ENCODE data around the gene IL32.
"Not testable (repeated sequence)": the region's sequence is repeated elsewhere in the genome, so short reads cannot be mapped to it uniquely, and the experiment has no call there.

IL32 gene

DNA sequence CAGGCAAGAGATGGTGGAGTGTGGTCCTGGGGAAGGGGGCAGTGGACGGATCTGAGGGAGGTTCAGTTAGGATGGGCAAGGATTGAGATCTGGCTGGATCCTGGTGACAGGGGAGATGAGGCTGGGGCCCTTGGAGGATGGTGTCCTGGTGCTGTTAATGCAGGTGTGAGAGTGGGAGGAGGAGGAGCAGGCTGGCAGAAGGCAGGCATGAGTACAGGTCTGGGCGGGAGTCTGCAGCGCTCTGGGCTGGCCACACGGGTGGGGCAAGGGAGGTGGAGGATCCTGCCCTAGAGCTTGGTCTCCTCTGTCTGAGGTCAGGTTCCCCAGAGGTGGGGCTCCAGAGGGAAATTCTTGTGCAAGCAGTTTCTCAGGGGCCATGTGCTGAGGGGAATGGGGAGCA, 6.7 kb downstream of the IL32 start:
- DNase-seq: peak in 1 of 2 donors; percentile 52

DNA sequence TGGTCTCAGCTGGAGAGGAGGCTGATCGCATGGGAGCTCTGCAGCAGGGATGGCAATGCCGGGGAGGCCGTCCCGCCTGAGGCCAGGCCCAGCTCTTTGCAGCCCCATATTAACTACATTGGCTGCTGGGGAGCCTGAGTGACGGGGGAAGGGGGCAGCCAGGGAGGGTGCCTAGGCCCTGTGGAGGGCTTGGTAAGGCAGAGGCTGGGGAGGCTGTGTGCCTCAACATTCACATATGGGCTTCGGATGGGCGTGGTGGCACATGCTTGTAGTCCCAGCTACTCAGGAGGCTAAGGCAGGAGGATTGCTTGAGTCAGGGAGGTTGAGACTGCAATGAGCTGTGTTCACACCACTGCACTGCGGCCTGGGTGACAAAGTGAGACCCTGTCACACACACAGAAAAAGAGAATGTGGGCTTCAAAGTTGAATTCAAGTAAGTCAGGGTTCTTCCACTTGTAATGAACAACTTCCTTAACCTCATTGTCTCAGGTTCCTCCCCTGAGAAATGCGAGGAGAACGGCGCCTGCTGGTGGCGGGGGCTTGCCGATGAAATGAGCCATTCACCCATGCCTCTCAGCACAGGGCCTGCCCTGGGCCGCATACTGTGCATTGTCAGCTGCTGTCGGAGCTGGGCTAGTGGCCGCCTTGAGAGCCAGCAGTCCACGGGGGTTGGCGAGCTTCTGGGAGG, 7.3 kb downstream of the IL32 start:
- peak in 1 of 2 donors; percentile 65 for DNase-seq

DNA sequence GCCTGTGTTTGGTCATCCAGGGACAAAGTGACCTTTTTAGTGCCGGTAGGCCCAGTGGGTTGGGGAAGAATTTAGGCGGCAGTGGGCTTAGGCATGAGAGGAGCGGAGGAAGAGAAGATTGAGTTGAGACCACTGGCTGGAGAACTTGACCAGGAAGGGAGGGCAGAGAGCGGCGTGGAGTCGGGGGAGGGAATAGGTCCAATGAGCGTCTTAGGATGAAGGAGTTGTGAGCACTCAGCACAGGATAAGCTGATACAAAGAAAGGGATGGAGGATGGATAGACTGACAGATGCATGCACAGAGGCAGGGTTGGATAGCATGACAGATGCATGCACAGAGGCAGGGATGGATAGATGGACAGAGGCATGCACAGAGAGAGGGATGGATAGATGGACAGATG, 8.0 kb downstream of the IL32 start:
- DNase-seq: no peak

DNA sequence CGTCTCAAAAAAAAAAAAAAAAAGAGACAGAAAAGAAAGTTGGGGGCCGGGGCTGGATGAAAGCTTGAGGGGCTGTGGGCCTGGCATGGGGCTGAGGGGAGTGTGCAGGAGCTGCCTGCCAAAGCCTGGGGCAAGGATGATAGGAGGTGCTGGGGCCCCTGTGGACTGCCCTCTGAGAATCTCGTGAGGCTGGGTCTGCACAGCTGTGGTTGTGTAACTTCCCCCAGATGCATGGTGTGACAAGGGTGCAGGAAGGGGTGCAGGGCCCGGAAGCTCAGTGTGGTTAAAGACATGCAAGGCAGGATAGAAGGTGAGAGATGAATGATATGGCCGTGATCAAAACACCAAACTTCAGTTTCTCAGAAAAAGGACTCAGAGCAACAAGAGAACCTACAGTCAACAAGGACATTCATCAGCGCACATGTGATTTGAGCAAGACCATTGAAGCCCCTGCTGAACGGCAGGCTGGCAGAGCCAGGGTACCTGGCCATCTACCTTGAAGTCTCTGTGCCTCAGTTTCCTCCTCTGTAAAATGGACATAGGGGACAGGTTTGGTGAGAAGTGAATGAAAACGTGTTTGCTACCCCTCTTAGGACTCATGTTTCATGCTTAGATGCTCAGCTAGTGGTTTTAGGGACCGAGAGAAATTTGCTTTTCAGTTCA, 9.6 kb downstream of the IL32 start:
- peak; percentile 79 to 90 for DNase-seq

DNA sequence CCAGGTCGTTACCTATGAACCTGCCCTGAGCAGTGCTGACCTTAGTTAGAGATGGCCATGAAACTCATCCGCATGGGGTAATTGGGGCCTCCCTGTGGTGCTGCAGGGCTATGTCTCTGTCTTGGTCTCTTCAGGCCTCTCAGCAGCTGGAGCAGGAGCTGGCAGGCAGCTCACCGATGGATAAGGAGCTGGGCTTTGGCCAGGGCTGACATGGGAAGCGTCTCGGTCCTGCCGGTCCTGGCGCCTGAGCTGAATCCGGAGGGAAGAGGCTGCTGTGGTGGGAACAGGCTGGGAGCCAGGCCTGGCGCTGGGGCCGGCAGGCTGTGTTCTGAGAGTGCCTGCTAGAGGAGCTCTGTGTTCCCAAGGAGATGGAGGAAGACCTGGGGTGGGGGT, 10.1 kb downstream of the IL32 start:
- peak in 1 of 2 donors; percentile 42 for DNase-seq

DNA sequence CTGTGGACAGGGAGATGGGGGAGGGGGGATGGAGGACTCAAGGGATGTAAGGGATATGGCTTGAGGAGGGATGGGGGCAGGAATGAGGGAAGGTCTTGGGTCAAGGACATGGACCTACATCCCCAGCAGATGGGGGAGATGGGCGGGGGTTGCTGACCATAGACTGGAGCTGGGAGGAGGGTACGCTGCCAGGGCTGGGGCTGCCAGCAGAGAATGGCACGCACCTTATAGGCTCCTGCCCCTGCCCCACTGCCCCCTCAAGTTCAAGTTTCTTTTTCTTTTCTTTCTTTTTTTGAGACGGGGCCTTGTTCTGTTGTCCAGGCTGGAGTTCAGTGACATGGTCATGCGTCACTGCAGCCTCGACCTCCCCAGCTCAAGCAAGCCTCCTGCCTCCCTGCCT, 10.5 kb downstream of the IL32 start:
- DNase-seq: not testable (repeated sequence)

DNA sequence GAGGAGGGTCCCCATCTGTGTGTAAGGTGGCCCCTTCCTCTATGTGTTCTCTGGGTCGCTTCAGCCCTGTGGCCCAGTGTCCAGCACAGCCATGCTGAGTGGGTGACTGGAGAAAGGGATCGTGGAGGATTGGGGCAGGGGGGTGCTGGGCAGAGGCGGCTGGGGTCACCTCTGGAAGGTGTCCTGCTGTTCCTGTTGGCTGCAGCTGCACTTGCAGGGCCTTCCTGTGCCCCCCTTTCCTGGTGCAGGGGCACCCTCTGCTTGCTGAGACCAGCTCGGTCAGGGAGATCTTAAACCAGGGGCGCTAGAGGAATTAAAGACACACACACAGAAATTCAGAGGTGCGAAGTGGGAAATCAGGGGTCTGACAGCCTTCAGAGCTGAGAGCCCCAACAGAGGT, 11.1 kb downstream of the IL32 start:
- DNase-seq: no peak

DNA sequence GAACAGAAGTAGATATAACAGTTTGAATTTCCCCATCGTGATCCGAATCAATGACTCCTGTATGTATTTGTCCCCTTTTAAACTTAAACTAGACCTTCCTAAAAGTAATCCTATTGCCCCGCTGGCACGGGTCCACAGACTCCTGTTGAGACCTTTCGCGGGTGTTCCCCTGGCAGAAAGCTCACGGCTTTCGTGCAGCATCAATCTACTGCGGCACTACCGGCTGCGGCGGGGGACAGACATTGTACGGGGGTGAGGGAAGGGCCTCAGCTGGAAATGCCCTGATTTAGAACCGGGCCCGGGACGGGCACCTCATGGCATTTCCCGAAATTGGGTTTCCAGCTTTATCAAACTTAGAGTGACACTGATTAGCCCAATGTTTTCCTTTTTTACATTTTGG, 14.6 kb downstream of the IL32 start:
- DNase-seq: no peak

DNA sequence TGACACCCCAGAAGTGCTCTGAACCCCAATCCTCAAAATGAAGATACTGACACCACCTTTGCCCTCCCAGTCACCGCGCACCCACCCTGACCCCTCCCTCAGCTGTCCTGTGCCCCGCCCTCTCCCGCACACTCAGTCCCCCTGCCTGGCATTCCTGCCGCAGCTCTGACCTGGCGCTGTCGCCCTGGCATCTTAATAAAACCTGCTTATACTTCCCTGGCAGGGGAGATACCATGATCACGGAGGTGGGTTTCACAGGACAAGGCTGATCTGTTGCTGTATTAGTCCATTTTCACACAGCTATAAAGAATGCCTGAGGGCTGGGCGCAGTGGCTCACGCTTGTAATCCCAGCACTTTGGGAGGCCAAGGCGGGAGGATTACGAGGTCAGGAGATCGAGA, 16.5 kb downstream of the IL32 start:
- not testable (repeated sequence) for DNase-seq

DNA sequence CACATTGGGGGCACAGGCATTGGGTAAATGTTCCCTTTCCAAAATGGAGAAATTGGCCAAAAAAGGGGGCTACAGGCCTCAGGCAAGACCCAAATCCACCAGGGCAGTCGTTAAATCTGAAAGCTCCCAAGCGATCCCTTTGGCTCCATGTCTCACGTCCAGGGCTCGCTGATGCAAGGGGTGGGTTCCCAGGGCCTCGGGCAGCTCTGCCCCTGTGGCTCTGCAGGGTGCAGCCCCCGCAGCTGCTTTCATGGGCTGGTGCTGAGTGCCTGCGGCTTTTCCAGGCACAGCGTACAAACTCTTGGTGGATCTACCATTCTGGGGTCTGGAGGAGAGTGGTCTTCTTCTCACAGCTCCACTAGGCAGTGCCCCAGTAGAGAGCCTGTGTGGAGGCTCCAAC, 18.0 kb downstream of the IL32 start:
- not testable (repeated sequence) for DNase-seq

DNA sequence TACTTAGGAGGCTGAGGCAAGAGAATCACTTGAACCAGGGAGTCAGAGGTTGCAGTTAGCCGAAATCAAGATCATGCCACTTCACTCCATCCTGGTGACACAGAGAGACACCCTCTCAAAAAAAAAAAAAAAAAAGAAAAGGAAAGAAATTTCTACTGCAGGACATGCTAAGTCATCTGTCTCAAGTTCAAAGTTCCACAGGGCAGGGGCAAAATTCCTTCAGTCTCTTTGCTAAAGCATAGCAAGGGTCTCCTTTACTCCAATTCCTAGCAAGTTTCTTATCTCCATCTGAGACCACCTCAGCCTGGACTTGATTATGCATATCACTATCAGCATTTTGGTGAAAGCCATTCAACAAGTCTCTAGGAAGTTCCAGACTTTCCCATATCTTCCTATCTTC, 19.1 kb downstream of the IL32 start:
- no peak for DNase-seq

DNA sequence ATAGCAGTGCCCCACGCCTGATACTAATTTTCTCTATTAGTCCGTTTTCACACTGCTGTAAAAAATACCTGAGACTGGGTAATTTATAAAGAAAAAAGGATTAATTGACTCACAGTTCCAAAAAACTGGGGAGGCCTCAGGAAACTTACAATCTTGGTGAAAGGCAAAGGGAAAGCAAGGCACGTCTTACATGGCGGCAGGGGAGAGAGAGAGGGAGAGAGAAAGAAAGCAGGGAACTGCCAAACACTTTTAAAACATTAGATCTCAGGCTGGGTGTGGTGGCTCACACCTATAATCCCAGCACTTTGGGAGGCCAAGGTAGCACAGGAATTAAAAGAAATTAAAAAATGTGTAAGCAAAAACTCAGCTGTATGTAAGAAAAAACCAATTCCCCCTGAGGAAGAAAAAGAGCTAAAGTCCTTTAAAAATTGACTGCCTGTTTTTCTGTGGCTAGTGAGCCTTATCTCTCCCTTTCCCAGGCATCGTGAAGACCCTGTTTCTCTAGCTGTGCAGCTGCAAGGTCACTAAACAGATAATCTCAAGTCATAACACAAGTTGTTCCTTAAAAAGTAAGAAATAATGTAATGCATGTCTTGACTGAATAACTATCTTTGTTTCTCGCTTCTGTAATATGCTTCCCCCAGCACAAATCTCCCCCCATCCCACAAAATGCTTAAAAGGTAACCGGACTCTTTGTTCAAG, 19.7 kb downstream of the IL32 start:
- DNase-seq: no peak

DNA sequence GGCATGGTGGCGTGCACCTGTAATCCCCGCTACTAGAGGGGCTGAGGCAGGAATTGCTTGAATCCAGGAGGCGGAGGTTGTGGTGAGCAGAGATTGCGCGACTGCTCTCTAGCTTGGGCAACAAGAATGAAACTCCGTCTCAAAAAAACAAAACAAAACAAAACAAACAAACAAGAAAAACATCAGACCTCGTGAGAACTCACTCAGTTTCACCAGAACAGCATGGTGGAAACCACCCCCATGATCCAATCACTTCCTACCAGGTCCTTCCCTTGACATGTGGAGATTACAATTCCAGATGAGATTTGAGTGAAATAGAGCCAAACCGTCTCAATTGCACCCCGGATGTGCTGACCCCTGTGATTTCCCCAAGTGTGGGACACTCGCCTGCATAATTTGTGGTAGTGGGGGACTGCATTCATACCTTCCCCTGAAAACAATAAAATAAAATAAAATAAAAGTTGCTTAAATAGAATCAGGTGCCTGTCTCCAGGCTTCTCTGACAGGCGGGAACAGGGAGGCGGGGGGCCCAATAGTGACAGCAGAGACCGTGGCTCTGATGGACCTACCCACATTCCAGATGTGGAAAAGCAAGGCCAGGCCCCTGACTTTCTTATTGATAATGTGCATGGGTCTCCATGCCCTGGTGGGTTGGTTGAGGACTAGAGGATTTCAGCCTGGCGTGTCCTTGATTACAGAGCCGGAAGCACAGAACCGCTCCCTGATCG, 20.6 kb downstream of the IL32 start:
- DNase-seq: no peak

DNA sequence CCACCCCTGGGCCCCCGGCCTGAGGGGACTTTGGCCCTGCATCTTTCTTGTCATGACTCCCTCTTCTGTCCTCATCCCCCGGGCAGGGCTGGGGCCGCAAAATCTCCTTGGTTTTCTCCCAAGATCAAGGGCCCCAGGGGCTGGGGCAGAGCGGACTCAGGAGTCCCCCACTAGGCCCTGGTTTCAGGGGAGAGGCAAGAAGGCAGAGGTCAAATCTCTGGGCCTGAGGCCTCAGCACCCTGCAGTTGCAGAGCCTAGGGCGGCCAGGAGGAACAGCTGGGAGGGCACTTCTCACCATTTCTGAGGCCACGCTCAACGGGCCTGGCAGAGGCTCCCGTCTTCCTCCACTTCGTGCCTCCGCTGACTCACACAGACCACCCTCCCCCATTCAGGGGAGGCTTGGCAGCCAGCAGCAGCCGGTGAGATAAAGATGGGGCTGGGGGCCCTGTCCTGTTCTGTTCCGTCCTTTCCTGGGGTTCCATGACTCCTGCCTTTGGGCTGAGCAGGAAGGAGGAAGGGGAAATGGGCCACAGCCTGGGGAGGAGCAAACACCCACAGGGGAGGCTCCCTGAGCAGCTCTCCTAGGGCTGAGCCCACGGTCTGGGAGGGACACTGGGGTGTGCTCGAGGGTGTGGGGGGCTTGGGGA, 21.3 kb downstream of the IL32 start:
- DNase-seq: no peak

DNA sequence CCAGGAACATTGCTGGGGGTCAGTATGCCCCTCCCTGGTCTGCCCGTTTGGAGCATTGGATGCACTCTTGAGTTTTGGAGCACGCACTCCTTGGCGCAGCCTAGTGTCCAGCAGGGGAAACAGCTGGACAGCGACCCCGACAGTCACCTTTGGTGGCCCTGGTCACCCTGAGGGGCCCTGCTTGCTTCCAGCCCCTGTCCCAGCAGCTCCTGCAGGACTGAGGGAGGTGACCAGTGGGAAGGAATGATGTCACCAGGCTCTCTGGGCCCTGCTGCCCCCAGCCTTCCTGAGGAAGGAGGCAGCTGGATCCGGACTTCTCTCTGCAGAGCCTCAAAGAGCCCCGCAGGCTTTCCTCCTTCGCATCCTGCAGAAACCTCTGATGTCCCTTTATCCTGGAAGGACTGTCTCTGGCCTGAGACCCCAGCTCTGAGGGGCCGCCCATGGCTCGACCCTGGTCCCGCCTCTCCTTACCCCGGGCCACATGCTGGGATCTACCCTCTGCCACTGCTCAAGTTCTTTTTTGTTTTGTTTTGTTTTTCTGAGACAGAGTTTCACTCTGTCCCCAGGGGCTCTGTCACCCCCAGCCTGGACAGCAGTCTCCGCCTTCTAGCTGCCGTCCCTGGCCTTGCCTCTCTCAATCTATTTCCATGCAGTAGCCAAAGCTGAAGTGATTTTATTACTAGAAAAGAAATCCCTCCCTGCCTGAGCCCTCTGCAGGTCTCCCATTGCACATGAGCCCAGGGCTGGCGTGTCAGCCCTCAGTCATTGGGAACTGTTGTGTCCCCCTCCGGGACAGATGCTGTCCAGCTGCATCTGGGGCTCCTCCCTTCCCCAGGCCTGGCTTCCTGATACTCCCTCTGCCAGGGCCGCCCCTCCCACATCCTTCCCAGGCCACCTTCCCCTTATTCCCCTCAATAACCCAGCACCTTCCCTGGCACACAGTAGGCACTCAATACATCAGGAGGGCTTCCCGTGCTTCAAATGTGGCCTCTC, 22.1 kb downstream of the IL32 start:
- DNase-seq: no peak

DNA sequence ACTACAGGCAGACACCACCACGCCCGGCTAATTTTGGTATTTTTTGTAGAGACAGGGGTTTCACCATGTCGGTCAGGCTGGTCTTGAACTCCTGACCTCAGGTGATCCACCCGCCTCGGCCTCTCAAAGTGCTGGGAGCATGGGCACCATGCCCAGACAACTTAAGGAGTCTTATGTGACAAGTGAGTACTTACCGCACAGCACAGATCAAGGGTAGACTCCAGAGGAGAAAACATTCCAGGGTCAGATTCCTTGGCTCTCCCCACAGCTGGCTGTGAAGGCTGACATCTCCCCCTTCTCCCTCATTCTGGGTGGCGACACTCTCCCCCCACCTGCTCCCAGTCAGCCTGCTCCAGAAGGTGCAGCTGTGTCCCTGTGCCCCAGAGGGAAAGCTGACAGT, 23.0 kb downstream of the IL32 start:
- DNase-seq: no peak

DNA sequence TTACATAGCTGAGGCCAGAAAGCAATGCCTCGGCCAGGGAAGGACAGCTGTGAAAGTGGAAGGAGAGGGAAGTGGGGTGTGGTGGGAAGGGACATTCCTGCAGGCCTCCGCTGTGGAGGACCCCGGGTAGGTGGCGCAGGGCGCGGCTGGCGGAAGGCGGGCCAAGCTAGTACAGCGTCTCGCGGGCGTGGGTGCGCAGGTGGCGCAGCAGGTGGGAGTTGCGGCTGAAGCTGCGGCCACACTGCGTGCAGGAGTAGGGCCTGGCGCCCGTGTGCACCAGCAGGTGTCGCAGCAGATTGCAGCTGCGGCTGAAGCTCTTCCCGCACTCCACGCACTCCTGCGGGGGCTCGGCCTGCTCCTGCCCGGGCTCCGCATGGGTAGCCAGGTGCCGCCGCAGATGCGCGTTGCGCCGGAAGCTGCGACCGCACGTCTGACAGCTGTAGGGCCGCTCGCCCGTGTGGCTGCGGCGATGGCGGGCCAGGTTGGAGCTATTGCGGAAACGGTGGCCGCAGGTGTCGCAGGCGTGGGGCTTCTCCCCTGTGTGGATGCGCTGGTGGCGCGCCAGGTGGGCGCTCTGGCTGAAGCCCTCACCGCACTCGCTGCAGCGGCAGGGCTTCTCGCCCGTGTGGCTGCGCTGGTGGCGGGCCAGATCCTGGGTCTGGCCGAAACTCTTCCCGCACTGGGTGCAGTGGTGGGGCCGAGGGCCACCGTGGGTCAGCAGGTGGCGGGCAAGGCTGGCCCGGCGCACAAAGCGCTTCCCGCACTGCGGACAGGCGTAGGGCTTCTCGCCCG, 23.7 kb downstream of the IL32 start:
- DNase-seq: no peak

DNA sequence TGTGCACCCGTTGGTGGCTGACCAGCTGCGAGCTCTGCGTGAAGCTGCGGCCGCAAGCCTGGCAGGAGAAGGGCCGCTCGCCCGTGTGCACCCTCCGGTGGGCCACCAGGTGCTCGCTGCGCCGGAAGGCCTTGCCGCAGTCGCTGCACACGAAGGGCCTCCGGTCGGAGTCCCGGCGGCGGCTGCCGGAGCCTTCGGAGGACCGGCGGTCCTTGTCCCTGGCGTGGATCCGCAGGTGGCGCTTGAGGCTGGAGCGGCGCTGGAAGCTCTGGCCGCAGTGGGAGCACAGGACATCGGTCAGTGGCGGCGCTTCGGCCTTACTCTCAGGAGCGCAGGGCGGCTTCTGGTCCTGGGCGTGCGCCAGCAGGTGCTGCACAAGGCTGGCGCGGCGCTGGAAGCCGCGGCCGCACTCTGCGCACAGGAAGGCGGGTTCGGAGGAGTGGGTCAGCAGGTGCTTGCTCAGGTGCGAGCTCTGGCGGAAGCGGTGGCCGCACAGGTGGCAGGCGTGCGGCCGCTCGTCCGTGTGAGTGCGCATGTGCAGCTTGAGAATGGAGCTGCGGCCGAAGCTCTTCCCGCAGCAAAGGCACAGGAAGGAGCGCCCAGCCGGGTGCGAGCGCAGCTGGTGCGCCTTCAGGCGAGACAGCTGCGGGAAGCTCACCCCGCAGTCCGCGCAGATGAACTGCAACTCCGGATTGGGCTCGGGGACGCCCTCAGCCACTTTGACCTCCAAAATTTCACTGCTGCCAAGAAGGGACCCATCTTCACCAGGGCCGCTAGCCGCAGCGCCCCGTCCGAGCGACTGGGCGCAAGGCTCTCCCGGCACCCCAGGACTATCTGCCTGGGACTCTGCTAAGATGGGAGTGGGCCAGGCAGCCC, 24.5 kb downstream of the IL32 start:
- no peak for DNase-seq

DNA sequence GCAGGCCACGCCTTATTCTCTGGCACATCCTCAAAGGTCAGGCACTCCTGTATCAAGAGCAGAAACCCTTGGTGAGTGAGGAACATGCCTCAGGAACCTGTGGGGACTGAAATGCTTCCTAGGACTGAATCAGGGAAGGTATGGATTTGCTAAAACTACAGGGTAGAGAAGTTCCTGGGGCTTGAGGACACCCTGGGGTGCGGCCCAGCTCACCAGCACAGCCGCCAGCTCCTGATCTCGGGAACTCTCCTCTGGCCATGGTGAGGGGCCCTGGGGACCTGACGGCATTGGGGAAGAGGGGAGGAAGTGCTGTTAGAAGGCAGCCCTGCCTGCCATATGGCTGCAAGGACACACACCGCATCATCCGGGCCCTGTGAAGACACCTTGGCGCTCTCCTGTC, 26.1 kb downstream of the IL32 start:
- no peak for DNase-seq

DNA sequence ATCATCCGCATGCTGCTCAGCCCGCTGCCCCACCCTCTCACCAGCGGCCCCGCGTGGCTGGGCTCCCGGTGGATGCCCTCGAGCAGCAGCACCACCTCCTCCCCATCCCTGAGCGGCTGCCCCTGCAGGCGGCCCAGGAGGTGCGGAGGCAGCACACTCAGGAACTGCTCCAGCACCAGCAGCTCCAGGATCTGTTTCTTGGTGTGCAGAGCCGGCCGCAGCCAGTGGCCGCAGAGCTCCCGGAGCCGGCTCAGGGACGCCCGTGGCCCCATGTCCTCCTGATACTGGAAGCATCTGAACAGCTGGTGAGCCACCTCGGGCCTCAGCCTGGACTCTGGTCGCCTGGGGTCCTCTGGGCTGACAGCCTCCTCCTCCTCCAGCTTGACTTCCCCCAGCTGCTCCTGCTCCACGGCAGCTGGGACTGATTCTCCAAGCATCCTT, 27.1 kb downstream of the IL32 start:
- no peak for DNase-seq
